Activated CD4-positive, CD25-positive, alpha-beta regulatory T cell treated with anti-CD3 and anti-CD28 coated beads, Interleukin-2, amount 50 U/mL, for 24 hours (primary cell): ENCODE measurements around the gene PTPRT.

ENCODE experiments used
- ATAC-seq, 2 donors: fragments of 150-1000 bp; cut with Tn5 transposase; one replicate each; pipeline ENCODE4 v1.10.0; 2021; ENCODE audit warnings: mild to moderate bottlenecking in 1 of 2, moderate library complexity in 1 of 2

The PTPRT gene

DNA sequence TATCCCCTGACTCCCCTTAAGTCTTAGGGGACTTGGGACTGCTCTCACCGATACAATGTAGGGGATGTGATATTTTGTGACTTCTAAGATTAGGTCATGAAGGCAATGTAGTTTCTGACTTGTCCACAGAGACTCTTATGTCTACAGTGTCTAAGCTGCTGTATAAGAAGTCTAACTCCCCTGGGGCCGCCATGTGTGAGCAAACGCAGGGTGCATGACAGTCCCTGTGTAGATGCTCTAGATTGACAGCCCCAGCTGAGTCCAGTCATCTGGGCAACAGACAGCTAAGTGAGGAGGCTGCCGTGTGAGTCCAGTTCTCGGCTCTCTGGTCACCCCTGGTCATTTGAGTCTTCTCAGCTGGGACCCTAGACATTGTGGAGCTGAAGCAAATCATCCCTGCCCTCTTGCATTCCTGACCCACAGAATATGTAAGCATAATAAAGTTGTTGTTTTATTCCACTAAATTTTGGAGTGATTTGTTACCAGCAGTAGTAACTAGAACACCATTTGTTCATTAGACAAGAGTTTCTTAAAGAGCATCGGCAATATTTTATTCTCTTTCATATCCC is 828.2 kb downstream of the PTPRT start:
- no peak for ATAC-seq

DNA sequence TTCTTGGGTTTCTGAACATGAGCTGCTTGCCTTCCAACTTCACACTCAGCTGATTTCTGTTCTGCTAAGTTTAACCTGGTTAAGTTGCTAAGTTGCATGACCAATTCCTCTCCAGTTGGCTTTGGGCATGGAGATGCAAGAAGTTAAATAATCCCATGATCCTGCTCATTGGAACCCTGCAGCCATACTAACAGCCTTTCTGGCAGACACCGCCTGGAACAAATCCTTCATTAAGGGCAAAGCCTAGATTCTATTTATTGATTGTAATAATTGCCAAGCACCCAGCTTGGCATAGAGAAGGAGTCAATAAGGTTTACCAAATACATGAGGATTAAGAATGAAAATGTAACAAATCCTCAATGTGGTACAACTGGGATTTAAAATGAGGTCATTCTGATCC is 829.1 kb downstream of the PTPRT start:
- ATAC-seq, result no peak

DNA sequence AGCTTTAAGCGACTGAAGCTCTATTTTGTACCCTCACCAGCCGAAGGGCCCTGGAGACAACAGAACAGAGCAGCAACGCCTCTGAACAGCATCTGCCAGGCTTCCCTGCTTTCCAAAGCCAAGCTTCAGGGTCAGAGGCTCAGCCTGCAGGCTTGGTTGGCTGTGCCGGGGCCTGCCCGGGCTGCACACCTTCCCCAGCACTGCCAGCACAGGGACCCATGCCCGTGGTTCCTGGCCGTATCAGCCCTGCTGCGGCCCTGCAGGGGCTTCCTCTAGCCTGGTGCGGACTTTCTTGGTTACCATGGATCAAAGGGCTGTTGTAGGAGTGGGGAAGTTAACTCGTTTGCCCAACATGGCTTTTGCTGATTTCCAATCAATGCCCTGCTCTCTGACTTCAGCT is 830.1 kb downstream of the PTPRT start:
- ATAC-seq, result no peak

GRCh38 chr20:42352096-42352495 is 837.6 kb downstream of the PTPRT start:
- no peak for ATAC-seq

GRCh38 chr20:42350521-42350920 is 839.2 kb downstream of the PTPRT start:
- ATAC-seq, result no peak

GRCh38 chr20:42346189-42347170 is 843.2 kb downstream of the PTPRT start:
- no peak for ATAC-seq

DNA sequence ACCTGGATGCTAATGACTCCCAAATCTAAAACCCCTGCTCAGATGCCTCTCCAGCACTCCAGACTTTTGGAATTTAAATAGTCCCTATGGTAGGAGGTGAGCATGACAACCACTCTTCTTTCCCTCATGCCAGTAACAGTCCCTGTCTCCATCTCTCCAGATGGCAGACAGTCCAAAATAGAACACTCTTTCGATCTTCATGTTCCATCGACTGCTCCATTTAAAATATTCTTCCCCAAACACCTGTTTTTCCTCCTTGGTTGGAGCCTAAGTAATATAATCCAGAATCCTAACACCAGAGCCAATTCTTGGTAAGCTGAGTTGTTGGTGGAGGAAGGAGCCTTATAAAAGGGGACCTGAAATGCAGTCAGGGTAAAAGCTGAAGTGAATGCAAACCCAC is 848.1 kb downstream of the PTPRT start:
- ATAC-seq, result no peak

DNA sequence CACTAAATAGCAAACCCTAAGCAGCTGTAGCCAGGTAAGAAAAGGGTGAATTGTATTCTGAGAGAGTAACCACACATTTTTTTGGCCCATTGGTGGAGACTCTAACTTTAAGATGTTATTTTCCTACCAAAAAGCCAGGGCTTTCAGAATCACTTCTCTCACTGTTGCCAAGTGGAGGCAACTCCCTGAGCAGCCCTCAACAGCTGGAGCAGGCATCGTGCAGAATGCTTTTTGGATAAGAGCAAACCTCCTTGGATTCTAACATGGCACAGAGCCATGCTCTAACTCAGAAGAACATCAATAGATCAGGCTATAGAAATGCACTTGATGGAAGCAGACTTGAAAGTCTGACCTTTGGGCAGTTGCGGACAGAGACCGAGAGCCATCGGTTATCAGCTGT is 849.3 kb downstream of the PTPRT start:
- ATAC-seq, result no peak

DNA sequence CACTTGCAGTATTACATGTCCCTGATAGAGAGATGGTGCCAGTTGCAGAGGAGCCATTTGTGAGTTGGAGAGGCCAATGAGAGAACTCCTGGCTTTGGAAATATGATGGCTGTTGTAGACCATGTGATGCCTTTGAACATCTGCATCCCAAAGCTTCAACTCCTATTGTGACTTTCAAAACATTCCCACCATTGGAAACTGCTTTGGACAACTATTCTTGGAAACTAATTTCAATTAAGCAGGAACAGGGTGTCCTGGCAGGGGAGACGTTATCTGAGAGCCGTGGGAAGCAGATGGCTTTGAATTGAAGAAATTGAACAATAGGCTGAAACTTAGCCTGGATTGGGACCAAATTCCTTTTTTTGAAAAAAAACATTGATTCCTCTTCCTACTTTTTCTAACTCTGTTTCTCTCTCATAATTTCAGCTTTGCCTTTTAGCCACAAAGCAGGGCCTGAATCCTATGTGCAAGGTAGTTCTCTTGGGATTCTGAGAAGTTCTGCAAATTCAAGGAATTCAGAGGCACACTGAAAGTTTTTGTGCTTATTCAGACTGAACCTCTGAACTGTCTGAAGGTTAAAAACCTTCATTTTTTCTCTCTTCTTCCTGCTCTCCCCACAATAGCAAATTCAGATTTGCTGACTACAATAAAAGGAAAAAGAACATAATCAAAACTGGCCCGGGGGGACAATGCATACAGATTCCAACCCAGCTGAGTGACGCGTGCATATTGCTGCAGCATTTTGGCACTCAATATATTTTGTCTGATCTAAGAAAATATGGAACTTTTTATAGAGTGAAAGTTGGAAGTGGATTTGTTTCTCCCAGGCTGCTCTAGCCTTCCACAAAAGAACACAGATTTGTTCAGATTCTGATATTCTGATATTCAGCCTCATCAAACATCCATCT is 851.2 kb downstream of the PTPRT start:
- ATAC-seq, result no peak

- ATAC-seq, result no peak
Measured at GRCh38 chr20:42336576-42336975, 853.1 kb downstream of the PTPRT start.

- ATAC-seq, result no peak
Measured at GRCh38 chr20:42319252-42320013, 870.3 kb downstream of the PTPRT start.

GRCh38 chr20:42313704-42314103 is 876.0 kb downstream of the PTPRT start:
- no peak for ATAC-seq

- no peak for ATAC-seq
Measured at GRCh38 chr20:42309050-42309449, 880.7 kb downstream of the PTPRT start.

DNA sequence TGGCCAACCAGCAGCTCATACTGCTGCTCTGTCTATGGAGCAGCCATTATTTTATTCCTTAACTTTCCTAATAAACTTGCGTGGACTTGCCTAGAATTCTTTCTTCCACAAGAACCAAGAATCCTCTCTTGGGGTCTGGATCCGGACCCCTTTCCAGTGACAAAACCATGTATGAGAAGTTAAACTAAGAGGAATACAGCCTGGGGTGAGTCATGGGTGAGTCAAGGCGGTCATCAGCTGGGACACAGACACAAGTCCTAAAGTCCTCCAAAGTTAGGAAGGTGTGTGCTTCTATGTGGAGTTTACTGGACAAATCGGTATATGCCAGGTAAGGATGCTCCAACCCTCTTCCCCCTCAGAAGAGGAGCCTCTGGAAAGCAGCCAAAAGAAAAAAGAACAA is 881.5 kb downstream of the PTPRT start:
- ATAC-seq, result no peak

- no peak for ATAC-seq
Measured at GRCh38 chr20:42295592-42295991, 894.1 kb downstream of the PTPRT start.

DNA sequence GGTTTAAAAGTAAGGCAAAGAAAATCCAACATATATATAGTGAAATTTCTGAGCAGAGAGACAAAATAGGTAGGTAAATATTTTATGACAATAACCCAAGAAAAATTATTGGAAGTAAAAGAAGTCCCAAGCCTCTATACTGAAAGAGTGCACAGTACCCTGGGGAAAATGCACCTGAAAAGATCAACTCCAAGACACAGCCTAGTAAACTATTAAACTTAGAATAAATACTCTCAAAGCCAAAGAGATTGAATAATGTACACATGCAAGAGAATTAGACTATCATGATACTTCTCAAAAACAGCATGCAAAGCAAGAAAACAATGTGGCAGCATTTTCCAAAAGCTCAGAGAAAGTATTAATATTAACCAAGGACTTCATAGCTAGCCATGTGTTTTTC is 894.7 kb downstream of the PTPRT start:
- no peak for ATAC-seq

- ATAC-seq, result no peak
Measured at GRCh38 chr20:42281801-42282200, 907.9 kb downstream of the PTPRT start.

DNA sequence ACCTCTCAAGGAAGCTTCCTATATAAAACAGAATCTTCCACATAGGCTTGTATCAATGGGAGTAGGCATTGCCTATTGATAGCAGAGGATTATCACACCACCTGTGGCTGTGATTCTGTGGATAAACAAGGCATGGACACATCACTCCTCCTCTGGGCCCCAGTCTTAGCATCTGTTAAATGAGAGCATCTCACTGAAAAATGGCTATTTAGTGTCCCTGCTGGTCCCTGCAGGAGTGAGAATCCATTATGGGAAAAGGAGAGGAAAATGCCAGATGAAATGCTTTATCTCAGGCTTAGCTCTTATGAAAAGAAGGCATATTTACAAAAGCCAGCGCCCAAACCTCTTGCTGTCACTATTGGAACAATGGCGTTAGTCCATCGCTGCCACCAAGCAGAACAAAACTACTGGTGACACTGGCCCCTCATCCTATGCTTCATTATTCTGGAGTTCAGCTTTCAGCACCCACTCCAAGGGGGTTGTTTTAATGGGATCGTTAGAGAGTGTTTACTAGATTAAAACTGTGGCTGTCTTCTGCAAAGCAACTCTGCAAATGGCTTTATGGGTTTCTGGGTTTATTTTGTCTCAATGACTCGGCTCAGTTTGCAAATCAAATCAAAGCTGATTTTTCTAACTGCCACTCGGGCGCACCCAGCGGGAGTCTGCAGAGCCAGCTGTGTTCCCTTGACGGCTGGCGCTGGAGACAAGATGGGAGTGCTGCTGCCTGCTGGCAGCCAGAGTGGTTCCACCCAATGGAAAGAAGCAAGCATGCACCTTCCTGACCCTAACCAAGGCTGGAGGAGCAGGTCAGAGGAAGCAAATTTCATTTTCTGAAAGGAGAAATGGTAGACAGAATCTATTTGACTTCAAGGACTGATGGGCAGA is 912.7 kb downstream of the PTPRT start:
- ATAC-seq, result no peak

DNA sequence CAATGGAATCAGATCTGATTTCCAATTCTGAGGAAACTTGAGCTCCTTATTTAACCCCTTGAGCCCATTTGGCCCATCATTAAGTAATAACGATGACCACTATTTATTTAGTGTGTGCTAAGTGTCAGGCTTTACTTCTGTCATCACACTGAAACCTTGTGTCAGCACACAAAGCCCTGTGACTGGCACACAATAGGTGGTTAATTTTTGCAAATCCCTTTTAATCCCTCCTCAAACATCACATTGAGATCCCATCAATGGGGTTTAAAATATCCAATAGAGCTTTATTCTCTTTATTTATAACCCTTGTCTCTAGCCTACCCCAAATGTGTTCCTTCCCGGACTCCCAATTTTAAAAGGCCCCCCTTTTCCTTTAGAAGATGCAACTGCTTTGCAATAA is 914.7 kb downstream of the PTPRT start:
- ATAC-seq, result no peak

- ATAC-seq, result no peak
Measured at GRCh38 chr20:42272516-42272915, 917.2 kb downstream of the PTPRT start.

DNA sequence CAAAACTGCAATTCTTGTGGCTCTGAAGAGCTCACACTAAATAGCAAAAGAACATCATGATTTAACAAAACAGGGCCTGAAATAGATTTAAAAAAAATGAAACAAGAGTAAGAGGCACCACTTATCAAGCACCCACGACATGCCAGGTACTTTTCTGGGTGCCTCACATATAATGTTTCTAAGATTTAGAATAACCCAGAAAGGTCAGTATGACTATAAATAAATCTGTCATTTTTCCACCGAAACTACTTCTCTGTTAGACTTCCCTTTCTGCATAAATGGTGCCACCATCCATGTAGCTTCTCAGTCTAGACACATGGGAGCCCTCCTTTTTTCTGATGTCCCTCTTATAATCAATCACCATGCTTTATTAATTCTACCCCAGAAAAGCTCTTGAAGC is 919.2 kb downstream of the PTPRT start:
- ATAC-seq, result no peak
